Measurements from ENCODE around the gene RFTN1. TPM values are rescaled to one million over a fixed set of nuclear protein-coding genes. Genes with fewer than 3 reads are reported as not detected.

The RFTN1 gene
- total RNA-seq, 4 donors from 2014 or later = 32.0 to 187 (median 47.6) TPM

GRCh38 chr3:16380421-16380820 is 133.1 kb downstream of the RFTN1 start:
- Histone ChIP-seq H3K9me3 (no peaks in the 10 kb centered on the region), H3K4me3 (no peak overlapping the region), H3K36me3 (no peaks in the 10 kb centered on the region), H3K4me1 (no peaks in the 10 kb centered on the region), H3K27me3 (no peaks in the 10 kb centered on the region), H3K27ac (no peak overlapping the region)
- DNase-seq = no peak
- intact Hi-C loops (cut with DNase I; ENCODE audit: low total_unique reads) = no loop called here
- TF ChIP-seq CTCF (IDR thresholded peaks at IDR 0.05) (no peak), POLR2A (IDR thresholded peaks at IDR 0.05) (no peak)

- Histone ChIP-seq H3K36me3 (no peaks in the 10 kb centered on the region), H3K4me1 (no peaks in the 10 kb centered on the region), H3K4me3 (no peak overlapping the region), H3K27ac (no peak overlapping the region), H3K27me3 (no peaks in the 10 kb centered on the region), H3K9me3 (no peaks in the 10 kb centered on the region)
- intact Hi-C loops (cut with DNase I; ENCODE audit: low total_unique reads) = no loop called here
- DNase-seq = no peak
- TF ChIP-seq CTCF (IDR thresholded peaks at IDR 0.05) = no peak
- TF ChIP-seq POLR2A (IDR thresholded peaks at IDR 0.05) = no peak
Measured at GRCh38 chr3:16379838-16380237, 133.7 kb downstream of the RFTN1 start.

GRCh38 chr3:16378920-16379319 is 134.6 kb downstream of the RFTN1 start:
- Histone ChIP-seq H3K27me3 (no peaks in the 10 kb centered on the region), H3K9me3 (no peaks in the 10 kb centered on the region), H3K4me3 (no peak overlapping the region), H3K36me3 (no peaks in the 10 kb centered on the region), H3K4me1 (peaks cover 0 to 3% of the 10 kb centered on the region in 2 donors), H3K27ac (no peak overlapping the region)
- no peak for DNase-seq
- no peak for TF ChIP-seq CTCF (IDR thresholded peaks at IDR 0.05)
- no peak for TF ChIP-seq POLR2A (IDR thresholded peaks at IDR 0.05)
- intact Hi-C loops (cut with DNase I; ENCODE audit: low total_unique reads) = no loop called here

- H3K4me1 ChIP-seq = peaks cover 0 to 8% of the 10 kb centered on the region in 2 donors
- H3K36me3 ChIP-seq = no peaks in the 10 kb centered on the region
- DNase-seq = no peak
- intact Hi-C loops (cut with DNase I; ENCODE audit: low total_unique reads) = no loop called here
- H3K9me3 ChIP-seq = no peaks in the 10 kb centered on the region
- TF ChIP-seq CTCF (IDR thresholded peaks at IDR 0.05) (no peak), POLR2A (IDR thresholded peaks at IDR 0.05) (no peak)
- H3K4me3 ChIP-seq = no peak overlapping the region
- H3K27ac ChIP-seq = no peak overlapping the region
- no peaks in the 10 kb centered on the region for H3K27me3 ChIP-seq
Measured at GRCh38 chr3:16378415-16378814, 135.1 kb downstream of the RFTN1 start.

GRCh38 chr3:16377847-16378302 is 135.6 kb downstream of the RFTN1 start:
- H3K27me3 ChIP-seq = no peaks in the 10 kb centered on the region
- H3K4me3 ChIP-seq = no peak overlapping the region
- H3K4me1 ChIP-seq = peaks cover 0 to 13% of the 10 kb centered on the region in 2 donors
- intact Hi-C loops (cut with DNase I; ENCODE audit: low total_unique reads) = no loop called here
- no peak for TF ChIP-seq CTCF (IDR thresholded peaks at IDR 0.05)
- TF ChIP-seq POLR2A (IDR thresholded peaks at IDR 0.05) = no peak
- DNase-seq = no peak
- H3K9me3 ChIP-seq = no peaks in the 10 kb centered on the region
- H3K36me3 ChIP-seq = no peaks in the 10 kb centered on the region
- no peak overlapping the region for H3K27ac ChIP-seq

All from uterus (tissue), 4 donors.